Erythroblast (primary cell): ENCODE measurements around the gene ZNF106.

ENCODE experiments used
- DNase-seq, 2 experiments: peaks; one replicate each; lab custom pipeline; 2025; lab: John Stamatoyannopoulos, UW
- GATA1 ChIP-seq: IDR thresholded peaks from 2 replicates; pipeline ENCODE4 v1.6.1; 2011; ENCODE audit warnings: low read depth, mild to moderate bottlenecking, control low read depth, low read length, moderate library complexity
- POLR2A ChIP-seq: IDR thresholded peaks from 2 replicates; pipeline ENCODE4 v1.6.1; 2011; ENCODE audit warnings: mild to moderate bottlenecking, low read length

The ZNF106 gene

DNA sequence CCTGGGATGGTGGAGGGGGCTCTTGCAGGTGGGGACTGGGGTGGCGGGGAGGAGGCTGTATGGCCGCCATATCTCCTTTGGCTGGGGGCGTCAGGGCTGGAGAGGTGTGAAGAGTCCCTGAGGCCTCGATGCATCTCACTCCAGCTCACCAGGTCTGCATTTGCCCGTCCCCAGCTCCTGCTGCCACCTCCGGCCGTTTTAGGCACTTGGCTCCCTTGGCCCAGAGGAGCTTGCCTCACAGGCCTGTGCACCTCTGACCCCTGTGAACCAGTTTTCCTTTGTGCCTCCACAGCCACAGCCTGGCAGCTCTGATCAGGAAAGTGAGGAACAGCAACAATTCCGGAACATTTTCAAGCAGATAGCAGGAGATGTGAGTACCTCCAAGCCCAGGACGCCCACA lies 81.9 kb downstream of the ZNF106 start:
- no peak for DNase-seq

DNA sequence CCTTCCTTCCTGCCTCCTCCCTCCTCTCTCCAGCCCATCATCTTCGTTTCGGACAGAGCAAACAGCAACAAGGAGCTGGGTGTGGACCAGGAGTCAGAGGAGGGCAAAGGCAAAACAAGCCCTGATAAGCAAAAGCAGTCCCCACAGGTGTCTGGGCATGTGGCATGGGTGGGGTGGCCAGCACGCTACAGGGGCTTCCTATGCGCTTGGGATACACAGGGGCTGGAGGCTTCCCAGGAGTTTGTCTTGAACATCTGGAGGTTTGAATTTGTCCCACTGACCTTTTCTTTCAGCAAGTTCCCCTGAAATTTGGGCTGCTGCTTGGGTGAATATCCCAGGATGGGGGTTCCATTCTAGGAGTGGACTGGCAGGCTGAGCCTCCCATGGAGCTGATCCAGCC lies 82.8 kb downstream of the ZNF106 start:
- TF ChIP-seq POLR2A = no peak
- TF ChIP-seq GATA1 = no peak
- no peak for DNase-seq

More for the DNA sequence above, 81.9 kb downstream of the ZNF106 start:
- TF ChIP-seq POLR2A (no peak), GATA1 (no peak)

DNA sequence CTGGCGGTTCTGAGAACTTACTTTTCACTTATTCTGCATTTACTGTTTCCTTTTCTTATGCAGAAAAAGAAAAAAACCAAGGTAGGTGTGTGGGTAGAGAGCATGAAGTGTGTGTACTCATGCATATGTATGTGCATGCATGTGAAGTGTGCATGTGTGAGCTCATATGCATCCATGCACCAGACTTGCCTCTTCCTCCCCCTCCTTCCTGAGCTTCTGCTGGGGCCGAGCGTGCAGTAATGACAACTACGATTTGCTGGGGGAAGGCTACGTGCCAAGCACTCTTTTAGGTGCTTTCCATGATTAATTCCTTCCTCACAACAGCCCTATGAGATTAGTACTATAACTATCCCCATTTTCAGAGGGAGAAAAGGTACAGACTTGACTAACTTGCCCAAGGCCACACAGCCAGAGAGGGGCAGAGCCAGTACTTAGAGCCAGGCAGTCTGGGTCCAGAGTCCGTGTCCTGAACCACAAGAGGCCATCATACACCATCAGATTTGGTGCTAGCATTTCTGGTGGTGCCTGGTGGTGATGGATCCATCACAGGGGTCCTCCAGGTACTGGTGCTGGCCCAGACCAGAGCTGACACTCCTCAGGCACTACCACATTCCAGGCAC lies 85.0 kb downstream of the ZNF106 start:
- no peak for TF ChIP-seq POLR2A
- no peak for TF ChIP-seq GATA1
- no peak for DNase-seq

DNA sequence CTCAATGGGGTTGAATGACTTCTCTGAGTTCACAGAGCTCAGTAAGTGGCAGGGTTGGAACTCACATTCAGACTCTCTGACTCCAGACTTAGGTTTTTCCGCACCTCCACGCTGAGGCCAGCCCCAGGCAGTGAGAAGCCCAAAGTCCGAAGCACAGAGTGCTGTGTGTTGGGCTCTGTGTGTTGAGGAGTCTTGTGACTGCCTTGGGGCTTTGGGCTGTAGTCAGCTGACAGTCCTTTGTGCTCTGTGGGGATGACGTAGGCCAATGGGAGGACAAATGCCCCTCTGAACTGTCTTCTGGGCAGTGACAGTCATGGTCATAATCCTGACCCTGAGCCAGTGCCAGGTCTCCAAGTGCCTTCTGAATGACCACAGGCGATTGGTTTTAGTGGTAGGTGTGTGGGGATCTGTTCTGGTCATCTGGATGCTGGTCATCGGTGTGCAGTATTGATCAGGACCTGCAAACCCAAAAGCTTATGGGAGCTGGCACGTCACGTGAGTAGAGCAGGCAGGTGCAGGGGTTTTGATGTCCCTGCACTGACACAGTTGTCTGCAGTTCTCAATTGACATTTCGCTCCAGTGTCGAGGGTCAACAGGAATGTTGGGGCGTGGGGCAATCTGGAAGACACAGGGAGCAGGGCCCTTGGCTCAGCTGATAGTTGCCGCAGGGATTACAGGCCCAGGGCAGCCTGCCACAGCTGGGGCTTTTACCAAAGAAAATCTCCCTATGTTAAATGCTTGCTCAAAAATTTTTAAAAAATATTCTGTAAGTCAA lies 86.3 kb downstream of the ZNF106 start:
- no peak for DNase-seq
- no peak for TF ChIP-seq GATA1
- TF ChIP-seq POLR2A = no peak

DNA sequence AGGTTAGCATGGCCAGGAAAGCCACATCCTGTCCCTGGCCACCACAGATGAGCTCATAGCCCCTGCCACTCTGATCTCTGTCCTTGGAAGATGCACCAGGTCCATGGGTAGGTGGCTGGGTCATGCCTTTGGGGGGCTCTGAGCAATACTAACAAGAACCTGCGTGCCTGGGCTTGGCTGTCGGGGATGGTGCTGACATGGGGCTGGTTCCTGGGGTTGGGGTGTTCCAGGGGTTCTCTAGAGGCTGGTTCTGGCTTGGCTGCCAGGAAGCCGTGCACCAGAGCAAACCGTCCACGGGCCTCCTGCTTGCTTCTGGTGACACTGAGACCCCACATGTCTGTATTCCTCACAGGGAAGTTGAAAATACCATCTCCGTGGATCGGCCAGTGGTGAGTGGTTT lies 87.6 kb downstream of the ZNF106 start:
- DNase-seq = no peak
- TF ChIP-seq POLR2A = no peak
- TF ChIP-seq GATA1 = no peak

DNA sequence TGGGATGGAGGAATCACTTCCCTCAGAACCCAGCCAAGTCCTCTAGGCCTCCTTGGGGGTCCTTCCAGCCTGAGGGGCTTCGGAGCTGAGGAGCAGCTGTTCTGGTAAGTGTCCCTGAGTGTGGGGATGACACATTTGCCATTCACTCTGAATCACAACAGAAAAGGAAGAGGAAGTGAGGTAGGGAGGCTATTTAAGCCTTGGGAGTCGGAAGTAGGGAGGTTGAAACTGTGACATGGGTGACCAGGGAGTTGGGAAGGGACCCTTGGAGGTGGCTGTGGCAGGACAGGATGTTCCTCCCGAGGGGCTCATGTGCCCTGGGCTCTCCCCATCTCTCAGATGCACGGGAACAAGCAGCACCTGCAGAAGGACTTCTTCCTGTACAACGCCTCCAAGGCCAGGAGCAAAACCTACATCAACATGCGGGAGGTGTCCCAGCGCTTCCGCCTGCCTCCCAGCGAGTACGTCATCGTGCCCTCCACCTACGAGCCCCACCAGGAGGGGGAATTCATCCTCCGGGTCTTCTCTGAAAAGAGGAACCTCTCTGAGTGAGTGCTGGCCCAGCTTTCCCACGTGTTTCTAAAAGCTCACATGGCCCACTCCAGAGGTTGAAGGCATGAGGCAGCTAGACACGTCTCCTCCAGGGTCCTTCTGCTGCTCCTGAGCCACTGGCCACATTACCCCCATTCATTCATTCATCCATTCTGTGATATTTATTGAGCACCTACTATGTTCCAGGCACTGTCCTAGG lies 88.3 kb downstream of the ZNF106 start:
- DNase-seq = no peak
- TF ChIP-seq GATA1 = no peak
- no peak for TF ChIP-seq POLR2A

DNA sequence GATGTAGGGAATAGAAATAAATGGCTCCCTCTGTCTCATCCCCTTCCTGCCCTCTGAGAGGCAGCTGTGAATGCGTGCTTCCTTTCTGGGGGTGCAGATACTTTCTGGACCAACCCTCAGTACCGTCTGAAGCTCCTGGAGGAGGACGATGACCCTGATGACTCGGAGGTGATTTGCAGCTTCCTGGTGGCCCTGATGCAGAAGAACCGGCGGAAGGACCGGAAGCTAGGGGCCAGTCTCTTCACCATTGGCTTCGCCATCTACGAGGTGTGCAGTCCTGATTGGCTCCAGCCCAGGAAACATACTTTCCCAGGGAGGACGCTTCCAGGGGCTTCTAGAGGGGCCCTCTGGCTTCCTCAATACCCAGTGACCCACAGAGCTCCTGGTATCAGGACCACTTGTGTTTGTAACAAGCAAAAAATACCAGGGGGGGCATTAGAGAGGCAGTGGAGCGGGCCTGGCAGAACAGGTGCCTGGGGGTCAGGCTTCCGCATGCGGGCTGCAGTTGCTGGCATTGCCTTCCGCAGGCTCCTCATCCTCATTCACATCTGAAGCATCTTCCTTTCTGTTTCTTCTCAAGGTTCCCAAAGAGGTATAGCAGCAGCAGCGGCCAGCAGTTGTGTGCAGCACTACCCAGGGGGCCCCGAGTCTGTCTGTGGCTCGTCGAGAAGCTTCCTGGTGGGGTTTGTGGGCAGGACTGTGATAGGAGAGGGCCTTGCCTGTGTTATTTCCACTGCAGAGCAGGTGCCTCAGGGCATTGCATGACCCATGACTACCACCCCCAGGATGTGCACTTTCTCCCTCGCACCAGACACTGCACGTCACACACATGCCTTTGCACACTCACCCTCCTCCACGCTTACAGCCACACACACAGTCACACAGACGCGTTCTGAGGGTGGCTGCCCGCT lies 89.1 kb downstream of the ZNF106 start:
- no peak for TF ChIP-seq GATA1
- TF ChIP-seq POLR2A = no peak
- DNase-seq = no peak

DNA sequence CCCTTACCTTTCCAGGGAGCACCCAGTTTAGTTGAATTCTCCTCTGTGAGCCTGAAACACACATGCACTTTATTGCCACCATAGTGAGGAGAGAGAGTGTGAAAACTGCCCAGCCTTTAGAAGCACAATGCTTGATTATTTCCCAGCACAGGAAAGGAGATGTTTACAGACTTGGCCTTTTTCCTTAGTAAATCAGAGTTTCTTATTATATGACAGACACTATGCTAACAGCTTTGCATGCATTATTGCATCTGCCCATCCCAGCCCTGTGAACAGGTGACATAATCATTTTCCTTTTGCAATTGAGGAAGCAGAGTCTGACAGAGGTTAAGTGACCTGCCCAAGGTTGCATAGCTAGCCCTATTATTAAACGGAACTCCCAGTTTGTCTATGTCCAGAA lies 95.1 kb downstream of the ZNF106 start:
- no peak for DNase-seq
- TF ChIP-seq GATA1 (no peak), POLR2A (no peak)

DNA sequence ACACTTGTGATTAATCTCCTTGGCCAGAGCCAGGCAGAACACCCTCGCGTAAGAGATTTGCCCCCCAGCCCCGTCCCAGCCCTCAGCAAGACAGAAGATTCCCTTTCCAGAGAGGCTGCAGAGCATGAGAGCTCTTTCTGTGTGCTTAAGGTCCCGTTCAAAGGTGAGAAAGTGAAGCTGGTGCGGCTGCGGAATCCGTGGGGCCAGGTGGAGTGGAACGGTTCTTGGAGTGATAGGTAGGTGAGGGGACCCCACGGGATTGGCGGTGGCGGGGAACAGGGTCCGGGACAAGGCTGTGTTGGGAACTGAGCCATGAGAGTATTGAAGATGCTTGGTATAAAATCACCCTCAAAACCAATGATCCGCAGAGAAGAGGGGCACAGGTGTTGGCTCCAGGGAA lies 96.8 kb downstream of the ZNF106 start:
- DNase-seq = no peak
- no peak for TF ChIP-seq GATA1
- TF ChIP-seq POLR2A = no peak

DNA sequence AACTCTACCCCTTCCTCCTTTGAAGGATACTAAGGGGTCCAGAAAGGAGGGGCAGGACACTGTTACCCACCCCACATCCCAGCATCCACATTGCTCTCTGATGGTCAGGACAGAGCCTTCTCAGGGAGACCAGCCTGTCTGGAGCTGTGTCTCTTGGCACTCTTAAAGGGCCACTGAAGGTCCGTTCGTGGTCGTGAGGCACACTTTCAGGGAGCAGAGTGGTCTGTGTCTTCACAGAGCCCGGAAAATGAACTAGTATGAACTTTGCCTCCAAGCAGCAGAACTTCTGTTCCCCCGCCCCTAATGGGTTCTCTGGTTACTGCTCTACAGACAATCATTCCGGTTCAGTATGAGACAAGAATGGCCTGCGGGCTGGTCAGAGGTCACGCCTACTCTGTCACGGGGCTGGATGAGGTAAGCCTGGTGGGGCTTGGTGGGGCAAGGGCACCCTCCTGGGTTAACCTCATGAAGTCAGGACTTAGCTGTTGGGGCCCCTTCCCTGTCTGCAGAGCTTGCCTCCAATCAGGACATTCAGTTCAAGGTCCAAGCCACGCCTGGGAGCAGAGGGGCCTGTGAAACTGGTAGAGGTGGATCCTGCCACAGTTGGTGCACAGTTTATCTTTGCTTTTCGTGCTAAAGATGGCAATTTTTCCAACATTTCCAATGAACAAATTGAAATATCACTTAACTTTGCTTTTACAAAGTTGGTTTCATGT lies 98.5 kb downstream of the ZNF106 start:
- TF ChIP-seq POLR2A = no peak
- no peak for TF ChIP-seq GATA1
- no peak for DNase-seq

DNA sequence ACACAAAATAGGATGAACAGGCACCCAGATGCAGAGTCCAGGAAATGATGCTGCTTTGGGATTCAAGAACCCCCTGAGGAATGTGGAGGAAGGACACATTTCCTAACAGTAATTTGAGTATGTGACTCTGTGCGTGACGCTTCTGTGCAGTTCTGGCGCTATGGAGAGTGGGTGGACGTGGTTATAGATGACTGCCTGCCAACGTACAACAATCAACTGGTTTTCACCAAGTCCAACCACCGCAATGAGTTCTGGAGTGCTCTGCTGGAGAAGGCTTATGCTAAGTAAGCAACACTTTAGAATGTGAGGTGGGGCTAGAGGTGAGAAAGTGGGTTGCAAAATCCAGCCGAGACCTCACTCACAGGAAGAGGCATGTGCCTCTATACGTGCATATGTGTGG lies 103.3 kb downstream of the ZNF106 start:
- TF ChIP-seq GATA1 (no peak), POLR2A (no peak)
- DNase-seq = no peak

DNA sequence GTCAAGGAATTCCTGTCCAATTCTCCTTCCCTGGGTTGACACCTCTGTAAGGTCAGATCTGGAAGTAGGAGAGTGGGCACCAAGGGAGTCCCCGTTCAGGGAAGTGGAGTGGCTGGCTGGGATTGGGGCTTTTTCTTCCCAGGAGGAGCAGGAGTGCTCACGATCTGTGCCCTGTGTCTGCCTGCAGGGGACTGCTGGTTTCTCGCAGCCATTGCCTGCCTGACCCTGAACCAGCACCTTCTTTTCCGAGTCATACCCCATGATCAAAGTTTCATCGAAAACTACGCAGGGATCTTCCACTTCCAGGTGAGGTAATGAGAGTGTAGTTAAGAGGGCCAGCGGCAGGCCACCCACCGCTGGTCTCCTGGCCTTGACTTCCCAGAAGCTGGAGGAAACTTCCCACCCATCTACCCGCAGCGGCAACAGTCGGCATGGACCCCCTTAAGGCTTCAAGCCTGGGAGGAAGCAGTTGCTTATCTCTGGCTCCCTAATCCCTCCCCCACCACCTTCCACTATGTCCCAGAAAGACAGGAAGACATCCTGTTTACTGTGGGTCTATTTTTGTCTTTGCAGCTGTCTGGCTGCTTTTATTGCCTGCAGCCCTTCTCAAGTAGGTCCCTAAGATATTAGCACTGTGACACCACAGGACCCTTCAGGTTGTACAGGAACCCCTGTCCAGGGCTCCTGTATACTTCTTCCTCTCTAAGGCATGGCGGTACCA lies 104.8 kb downstream of the ZNF106 start:
- TF ChIP-seq GATA1 (no peak), POLR2A (no peak)
- DNase-seq = no peak
